ENCODE measurements around the gene TMEM266.

Gene TMEM266

DNA sequence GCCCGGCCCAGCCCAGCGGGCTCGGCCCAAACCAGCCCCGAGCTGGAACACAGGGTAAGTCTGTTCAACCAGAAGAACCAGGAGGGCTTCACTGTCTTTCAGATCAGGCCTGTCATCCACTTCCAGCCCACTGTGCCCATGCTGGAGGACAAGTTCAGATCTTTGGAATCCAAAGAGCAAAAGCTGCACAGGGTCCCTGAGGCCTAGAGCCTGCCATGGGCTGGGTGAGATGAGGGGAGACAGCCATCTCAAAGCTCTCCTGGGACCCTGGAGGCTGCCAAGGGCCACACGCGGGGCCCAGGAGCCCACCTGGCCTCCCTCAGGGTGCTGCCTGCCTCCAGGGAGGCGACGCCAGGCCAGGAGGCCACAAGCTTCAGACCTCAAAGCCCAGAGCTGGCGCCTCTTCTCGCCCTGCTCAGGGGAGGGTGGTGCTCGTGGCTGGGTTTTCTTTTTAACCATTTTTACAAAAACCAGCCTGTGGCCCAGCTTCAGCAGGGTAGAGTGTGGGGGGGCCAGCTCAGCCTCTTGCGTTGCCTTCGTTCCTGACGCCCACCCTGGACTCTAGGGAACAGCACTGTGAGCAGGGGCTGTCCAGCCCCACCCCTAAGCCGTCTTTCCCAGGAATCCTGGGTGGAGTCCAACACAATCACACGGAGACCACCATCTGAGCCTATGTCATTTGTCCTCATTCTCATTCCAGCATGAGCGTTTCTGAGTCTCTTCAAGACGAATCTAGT lies 144.5 kb downstream of the TMEM266 start:
- no peak for DNase-seq (ENCODE audit: low read depth in 2 of 2)

DNA sequence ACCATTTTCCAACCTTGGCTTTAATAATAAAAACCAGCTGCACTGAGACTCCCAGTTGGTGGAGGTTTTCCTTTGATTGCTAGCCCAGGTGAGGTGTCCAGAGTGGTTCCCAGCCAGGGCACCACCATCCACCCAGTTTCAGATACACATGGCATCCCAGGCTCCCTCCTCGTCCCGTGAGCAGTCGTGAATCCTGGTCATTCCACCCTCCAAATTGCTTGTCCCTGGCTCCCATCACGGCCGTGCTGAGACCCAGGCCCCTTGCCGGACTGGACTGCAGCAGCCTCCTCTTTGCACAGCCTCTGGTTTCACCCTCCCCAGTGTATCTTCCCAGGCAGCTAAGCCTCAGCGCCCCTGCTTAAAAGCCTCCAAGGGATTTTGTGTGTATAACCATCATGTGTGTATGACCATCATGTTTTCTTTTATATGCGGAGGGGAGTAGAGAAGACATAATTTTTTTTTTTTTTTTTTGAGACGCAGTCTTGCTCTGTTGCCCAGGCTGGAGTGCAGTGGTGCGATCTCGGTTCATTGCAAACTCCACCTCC lies 145.2 kb downstream of the TMEM266 start:
- no peak for DNase-seq (ENCODE audit: low read depth in 2 of 2)

DNA sequence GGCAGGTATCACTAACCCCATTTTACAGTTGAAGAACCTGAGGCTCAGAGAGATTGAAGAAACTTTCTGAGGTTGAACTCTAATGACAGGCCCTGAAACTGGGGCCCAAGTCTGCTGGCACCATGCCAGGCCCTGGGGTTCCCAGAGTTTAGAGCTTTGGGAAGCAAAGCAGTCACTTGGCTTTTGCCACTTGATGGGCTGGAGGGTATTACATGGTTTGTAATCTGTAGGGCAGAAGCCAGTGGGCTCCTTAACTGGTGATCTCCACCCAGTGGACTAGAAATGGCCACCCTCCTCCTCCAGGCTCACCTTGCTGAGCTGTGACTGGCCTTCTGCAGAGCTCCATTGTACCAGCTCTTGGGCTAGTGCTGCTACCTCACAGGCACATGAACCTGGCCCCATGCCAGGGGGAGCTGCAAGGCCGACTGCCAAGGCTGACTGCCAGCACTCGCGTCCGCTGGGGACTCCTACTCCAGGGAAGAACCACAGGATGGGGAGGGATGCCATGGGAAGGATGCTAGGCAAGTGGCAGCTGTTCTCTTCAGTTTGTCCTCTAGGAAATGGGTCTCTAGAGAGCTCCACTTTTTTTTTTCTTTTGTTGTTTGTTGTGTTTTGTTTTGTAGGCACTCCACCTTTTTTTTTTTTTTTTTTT lies 146.7 kb downstream of the TMEM266 start:
- DNase-seq (ENCODE audit: low read depth in 2 of 2) = no peak

DNA sequence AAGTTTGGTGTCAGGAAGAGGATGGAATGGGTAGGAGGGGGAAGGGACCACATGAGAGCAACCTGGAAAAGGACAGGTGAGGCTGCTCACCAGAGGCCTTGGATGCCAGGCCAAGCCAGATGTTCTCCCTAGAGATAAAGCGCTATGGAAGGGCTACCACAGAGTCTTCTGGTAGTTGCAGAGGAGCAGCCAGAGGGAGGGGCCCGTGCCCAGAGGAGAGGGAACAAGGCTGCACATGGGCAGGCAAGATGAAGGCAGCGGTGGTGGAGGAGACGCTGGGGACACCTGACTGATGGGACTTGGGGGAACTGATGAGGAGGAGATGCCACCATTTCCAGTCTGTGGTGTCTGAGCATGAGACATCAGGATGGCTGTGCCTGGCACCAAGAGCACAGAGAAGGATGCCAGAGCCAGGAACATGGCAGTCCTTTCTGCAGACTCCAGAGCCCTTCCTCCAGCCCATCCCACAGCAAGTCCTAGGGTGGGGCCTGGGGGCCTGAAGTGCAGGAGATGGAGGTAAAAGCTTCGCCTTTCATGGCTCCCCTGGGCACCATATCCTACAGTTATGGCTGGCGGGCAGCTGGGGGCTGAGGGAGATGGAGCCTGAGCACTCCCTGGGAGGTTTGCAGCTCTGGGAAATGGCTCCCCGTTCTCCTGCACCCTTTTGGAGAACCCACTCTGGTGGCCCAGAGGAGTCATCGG lies 148.4 kb downstream of the TMEM266 start:
- DNase-seq (ENCODE audit: low read depth in 2 of 2) = no peak

DNA sequence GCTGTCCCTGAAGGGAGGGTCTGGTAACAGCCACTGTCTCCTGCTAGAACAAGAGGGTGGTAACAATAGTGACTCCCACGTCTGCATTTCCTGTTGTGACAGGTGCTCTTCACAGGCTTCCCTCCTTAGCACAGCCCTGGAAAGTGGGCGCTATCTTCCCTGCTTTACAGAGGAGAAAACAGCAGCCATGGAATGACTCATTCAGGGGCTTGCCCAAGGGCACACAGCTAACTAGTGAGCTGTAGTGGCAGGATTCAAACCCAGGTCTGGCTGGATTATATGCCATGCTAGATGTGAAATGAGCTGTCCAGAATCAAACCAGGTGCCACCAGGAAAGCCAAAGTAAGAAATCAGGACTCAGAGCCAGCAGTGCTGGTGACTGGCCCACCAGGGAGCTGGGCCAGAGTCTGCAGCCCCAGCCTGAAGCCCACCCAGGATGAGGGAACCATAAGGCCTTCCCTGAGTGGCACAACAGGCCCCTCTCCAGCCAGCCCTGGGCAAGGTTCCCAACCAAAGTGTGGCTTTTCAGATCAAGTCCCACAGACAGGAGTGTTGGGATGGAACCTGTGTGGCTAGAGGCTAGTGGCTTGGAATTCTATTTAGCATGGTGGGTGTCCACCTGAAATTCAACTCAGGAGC lies 149.1 kb downstream of the TMEM266 start:
- no peak for DNase-seq (ENCODE audit: low read depth in 2 of 2)

DNA sequence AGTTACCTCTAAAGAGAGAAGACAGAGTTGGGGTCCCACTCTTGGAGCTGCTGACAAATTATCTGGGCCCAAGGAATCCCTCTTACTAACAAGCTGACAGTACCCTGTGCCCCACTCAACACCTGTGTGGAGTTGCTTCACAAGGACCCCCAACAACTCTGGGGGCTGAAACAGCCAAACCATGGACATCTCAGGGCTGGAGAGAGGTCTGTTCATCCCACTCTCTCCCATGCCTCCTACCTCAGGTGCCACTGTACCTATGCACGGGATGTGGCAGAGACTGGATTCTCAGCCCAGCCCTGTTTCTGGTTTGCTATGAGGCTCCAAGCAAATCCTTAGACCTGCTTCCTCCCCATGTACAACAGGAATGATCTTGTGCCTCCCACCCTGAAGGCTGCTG lies 149.7 kb downstream of the TMEM266 start:
- no peak for DNase-seq (ENCODE audit: low read depth in 2 of 2)

DNA sequence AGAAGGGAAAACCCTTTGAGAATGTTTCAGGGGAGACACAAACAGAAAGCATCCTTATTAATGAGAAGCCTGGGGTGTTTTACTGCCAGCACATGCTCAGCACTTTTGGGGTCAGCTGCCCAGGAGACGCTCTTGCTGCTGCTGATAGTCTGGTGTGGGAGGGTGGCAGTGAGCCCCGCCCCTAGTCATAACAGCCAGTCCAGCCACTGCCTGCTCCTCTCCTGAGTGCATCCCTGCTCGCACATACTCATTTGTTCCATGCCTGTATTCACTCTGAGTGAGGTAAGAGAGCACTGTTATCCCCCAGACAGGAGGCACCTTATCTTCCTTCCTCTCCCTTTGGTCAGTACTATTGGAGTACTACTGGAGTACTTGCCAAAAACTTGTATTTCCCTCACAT lies 150.2 kb downstream of the TMEM266 start:
- no peak for DNase-seq (ENCODE audit: low read depth in 2 of 2)

DNA sequence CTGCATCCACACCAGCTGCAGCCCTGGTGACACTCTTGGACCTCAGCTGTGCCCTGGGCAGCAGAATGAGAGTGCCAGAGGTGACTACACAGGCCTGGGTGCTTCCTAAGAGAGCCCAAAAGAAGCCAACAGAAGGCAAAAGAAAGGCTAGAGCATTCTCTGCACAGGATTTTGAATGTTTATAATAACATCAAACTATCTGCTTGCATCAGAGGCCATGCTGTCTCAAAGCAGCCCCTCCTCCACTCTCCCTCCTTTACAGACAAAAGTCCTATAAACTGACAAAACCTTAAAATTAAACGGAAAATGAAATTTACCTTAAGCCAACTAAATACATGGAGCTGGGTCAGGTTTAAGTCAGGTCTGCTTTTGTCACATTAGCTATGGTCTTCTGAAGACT lies 155.8 kb downstream of the TMEM266 start:
- no peak for DNase-seq (ENCODE audit: low read depth in 2 of 2)

DNA sequence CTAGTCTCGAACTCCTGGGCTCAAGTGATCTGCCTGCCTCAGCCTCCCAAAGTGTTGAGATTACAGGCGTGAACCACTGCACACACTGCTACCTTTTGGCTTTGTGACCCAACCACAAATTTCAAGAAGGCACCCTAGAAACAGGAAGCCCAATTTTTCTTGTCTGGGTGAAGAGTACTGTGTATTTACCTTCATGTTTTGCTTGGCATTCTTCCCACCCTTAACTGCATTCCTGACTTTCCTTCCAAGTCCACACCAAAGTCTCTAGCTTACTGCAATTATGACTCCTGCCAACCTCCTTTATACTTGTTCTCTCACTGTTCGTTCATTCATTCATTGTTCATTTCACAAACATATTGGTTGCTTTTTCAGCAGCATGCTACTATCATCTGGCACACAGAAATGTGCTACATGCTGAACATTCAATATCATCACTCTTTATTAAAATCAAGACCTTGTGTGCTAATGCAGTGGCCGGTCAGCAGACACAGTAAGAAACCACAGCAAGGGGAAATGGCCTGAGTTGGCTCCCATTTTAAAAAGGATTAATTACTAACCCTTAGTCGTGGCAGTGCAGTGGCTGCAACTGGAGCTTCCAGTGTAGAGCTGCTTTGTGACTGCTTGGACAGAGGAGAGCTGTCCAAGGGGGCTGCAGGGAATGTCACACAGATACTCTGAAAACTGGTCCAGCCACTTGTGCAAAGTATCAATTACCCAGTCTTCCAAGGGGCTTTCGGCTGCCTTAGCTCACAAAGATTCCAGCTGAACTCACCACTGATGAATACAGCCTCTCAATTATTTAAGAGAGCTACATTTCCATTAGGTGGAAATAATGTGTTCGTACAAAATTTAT lies 157.5 kb downstream of the TMEM266 start:
- no peak for DNase-seq (ENCODE audit: low read depth in 2 of 2)

DNA sequence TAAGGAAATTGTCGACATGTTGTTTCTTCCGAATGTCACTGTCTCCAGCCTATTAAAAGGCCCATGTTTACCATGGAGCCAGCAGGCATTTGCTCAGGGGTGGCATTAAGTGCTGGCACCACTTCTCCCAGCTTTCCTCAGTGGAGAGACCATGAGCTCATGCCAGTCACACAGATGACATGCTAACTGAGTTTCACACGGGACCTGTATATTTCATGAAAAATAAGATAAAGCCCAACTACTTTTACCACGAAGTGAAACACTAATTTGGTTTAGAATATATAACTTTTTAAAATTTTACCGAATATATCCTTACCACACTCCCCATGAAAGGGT lies 158.1 kb downstream of the TMEM266 start:
- no peak for DNase-seq (ENCODE audit: low read depth in 2 of 2)

DNA sequence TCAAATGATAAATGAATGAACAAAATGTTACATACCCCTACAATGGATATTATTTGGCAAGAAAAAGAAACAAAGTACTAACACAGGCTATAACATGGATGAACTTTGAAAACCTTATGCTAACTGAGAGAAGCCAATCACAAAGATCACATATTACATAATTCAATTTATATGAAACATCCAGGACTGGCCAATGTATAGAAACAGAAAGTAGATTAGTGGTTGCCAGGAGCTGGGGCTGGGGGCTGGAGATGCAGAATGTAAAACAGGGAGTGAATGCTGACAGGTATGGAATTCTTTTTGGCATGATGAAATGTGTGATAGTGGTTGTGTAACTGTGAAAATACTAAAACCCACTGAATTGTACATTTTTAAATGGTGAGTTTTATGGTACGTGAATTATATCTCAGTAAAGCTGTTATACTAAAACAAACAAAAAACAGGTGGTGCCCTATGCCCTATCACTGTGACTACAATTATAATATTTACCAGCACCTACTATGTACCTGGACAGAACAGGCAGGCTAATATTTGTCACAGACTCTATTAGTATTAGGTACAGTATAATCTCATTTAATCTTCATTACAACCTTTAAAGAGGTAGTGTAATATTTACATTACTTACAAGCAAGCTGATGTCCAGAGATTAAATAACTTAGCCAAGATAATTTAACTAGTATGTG lies 161.4 kb downstream of the TMEM266 start:
- DNase-seq (ENCODE audit: low read depth in 2 of 2) = no peak

DNA sequence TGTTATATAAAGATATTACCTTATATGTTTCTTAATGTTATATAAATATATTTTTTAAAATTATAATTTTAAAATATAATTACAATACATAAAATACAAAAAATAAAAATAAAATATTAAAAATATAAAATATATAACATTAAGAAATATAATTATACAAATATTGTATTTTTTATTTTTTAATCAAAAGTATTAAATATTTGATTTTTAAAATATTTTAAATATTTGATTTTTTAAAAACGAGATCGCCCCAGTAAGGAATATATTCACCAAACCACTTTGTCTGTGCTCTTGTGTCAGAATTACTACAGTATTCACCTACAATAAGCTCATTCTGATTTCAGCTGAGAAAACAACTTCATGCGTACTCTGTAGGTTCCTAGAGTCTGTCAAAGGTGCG lies 162.4 kb downstream of the TMEM266 start:
- DNase-seq (ENCODE audit: low read depth in 2 of 2) = no peak

DNA sequence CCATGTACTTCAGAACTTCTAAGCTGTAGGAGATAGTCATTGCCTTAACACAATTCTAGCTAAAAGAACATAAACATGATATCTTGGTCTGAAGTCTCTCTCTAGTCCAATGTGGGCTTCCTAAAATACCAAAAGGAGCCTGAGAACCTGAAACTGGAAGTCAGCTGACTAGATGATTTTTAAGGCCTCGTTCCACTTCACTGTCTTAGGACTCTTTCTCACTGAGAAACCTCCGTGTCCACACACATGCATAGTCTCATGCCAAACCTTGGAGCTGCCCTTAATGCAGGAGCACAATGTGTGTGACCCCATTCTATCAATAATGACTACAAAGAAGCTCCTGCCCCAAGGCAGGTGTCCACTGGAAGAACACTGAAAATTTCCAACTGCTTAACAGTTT lies 163.7 kb downstream of the TMEM266 start:
- no peak for DNase-seq (ENCODE audit: low read depth in 2 of 2)

DNA sequence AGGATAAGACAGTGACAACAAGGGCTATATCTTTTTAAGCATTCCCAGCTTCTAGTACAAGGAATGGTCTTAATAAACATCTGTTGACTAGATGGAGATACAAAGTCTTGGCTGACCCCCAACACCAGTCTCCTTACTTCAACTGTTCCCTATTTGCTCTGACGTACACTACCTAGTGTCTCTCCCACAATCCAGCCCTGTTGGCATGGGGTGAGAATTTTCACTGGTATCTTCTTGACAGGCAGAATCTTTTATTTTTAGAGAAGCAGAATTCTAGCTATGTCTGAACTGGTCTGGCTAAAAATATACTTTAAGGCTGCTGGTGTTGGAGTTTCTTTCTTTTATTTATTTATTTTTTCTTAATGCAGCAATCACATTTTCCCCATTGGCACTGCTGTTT lies 169.5 kb downstream of the TMEM266 start:
- DNase-seq (ENCODE audit: low read depth in 2 of 2) = no peak

DNA sequence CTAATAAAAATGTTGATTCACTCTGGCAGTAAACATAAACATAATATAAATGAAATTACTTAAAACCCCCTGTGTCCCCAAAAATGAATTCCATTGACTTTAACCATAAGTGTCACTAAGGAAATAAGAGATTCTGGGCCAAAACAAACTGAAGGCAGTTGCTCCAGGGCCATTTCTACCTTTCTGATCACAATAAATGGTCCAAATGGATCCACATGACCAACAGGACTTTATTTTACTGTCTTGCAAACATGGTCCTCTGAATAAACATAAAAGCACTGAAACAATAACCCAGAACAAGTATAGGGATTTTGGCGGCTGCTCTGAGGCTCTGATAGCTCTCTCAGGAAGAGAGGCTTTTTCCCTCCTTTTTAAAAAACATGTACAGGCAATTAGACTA lies 174.1 kb downstream of the TMEM266 start:
- no peak for DNase-seq (ENCODE audit: low read depth in 2 of 2)

DNA sequence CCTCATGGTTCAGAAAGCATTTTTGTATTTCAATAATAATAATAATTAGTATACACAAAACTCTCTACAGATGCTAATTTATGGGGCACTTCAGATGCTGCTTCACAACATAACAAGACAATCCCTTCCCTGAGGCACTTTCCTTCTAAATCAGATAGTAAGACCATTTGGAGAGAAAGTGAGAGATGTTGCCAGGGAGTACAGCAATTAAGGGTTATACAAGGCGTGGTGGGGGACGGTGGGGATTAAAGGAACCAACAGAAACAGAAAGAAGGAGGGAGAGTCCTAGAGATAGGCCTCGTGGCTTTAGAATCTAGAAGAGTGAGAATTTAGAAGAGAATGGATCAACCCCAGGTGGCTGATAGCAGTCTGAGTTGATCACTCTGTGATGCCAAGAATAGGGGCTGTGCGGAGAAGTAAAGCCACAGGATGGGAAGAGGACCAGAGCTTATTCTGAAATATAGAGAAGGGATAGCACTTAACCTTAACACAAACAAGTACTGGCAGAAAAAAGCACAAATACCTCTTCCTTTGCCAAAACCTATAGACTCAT lies 174.6 kb downstream of the TMEM266 start:
- DNase-seq (ENCODE audit: low read depth in 2 of 2) = no peak

DNA sequence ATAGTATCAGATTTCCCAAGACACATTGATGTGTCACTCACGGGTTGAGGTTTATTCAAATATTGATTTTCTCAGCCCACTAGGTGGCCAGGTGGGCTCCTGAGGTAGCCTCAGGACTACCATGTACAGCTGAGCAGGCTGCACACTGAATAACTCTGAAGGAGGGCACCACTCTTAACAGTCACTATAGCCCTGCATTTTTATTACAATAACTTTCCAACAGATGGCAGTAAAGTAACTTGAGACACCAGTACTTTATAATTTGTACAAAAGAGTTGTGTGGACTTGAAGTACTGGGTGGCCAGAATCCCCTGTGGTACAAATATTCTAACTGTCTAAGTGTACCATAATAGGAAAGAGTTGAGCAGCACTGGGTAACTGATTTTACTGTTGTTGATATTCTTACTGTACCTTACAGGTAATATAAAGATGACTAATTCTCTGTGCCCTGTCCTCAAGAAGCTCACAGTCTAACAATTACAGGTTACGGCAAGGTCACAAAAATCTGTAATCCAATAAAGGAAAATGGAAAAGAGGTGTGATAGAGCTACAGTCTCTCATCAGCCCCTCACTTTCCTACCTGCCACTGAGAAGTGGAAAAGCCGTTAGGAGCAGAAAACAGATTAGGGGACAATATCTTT lies 175.5 kb downstream of the TMEM266 start:
- no peak for DNase-seq (ENCODE audit: low read depth in 2 of 2)

DNA sequence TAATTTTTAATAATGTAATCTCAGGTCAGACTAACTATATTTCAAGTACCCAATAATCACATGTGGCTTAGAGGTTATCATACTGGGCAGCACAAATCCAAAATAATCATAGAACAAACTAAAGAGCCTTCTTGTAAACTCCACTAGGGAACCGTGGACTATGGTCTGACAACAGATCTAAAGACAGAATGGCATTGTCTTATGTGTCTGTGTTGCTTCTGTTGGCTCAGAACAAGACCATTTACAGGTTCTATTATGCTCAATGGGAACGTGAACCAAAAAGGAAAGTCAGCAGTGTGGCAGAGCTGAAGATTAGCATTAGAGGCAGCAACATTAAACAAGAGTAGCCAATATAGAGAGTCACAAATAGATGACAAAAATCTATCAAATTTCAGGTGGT lies 176.6 kb downstream of the TMEM266 start:
- no peak for DNase-seq (ENCODE audit: low read depth in 2 of 2)

DNA sequence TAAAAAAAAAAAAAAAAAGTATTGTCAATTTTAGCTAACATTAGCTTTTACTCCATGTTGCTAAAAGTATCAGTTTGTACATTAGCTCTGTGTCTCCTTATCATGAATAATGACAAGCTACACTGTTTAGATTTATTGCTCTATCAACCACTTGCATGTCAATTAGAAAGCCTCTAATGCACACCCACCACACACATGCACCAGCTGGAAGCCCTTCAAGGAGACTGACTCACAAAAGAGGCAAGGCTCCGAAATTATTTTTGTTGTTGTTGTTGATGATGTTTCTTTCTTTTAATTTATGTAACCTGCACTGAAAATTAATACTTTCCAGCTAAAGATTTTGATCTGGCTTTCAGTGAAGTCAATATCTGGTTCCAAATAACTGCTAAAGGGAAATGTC lies 180.0 kb downstream of the TMEM266 start:
- DNase-seq (ENCODE audit: low read depth in 2 of 2) = no peak

DNA sequence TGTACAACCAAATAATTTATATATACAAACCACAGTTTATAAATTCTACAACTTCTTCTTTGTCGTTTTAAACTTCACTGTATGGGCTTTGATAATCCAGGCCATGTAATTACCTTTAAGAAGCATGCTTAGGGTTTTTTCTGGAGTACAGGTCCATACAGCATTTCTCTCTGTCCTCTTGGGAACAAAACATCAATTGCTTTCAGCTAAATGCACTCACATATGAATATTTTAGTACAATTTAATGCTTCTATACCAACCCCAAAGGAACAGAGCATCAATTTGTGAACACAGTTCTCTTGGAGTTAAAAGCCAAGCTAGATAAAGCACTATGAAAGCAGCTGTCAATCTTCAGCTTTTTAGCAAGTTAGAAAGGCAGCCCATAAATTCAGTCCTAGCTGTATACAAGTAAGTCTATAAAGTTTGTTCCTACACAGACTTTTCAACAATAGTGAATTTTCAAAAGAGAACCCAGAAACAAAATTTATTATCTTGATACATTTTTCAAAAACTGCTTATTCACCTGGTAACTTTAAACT lies 185.4 kb downstream of the TMEM266 start:
- DNase-seq (ENCODE audit: low read depth in 2 of 2) = no peak
